Measurements from ENCODE around the gene MSANTD4.

- TF ChIP-seq EP300 (IDR thresholded peaks at IDR 0.05; ENCODE audit: borderline replicate concordance) (no peak), TEAD4 (IDR thresholded peaks at IDR 0.05) (no peak), CEBPB (IDR thresholded peaks at IDR 0.05) (no peak), TCF12 (IDR thresholded peaks at IDR 0.05; ENCODE audit: low read depth) (no peak), NFIC (IDR thresholded peaks at IDR 0.05) (no peak), TAF1 (IDR thresholded peaks at IDR 0.05; ENCODE audit: low read depth) (no peak), REST (IDR thresholded peaks at IDR 0.05; ENCODE audit: low read depth) (no peak), RAD21 (IDR thresholded peaks at IDR 0.05; ENCODE audit: low read depth) (no peak), YY1 (IDR thresholded peaks at IDR 0.05; ENCODE audit: low read depth) (no peak), CREB1 (IDR thresholded peaks at IDR 0.05; ENCODE audit: low read depth) (no peak), FOXM1 (IDR thresholded peaks at IDR 0.05; ENCODE audit: borderline replicate concordance, low read depth) (no peak), EGR1 (IDR thresholded peaks at IDR 0.05) (no peak)
- TF ChIP-seq, protein P1, sequence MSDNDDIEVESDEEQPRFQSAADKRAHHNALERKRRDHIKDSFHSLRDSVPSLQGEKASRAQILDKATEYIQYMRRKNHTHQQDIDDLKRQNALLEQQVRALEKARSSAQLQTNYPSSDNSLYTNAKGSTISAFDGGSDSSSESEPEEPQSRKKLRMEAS (IDR thresholded peaks at IDR 0.05) = no peak
- TF ChIP-seq, protein P2, sequence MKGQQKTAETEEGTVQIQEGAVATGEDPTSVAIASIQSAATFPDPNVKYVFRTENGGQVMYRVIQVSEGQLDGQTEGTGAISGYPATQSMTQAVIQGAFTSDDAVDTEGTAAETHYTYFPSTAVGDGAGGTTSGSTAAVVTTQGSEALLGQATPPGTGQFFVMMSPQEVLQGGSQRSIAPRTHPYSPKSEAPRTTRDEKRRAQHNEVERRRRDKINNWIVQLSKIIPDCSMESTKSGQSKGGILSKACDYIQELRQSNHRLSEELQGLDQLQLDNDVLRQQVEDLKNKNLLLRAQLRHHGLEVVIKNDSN (IDR thresholded peaks at IDR 0.05) = no peak
Observed at GRCh38 chr11:106063009-106063408, 41.0 kb upstream of the MSANTD4 start.

Measured in Ishikawa (cell line).